Lower lobe of right lung (tissue), 2 donors: ENCODE results near the gene NYAP2. TPM values are rescaled to one million over a fixed set of nuclear protein-coding genes. Genes with fewer than 3 reads are reported as not detected.

Experiments
- ATAC-seq, 2 donors: fragments of 200-7000 bp; cut with Tn5 transposase; one replicate each; pipeline ENCODE4 v1.9.1; 2020 to 2022; ENCODE audit warnings: mild to moderate bottlenecking in 2 of 2, moderate library complexity in 2 of 2
- DNase-seq: peaks from one replicate; pipeline ENCODE4 v3.0.0-alpha.2; 2020
- H3K27ac ChIP-seq: fragments of 200-600 bp; one replicate; pipeline ENCODE4 v1.8.0; 2022
- H3K27me3 ChIP-seq: fragments of 200-600 bp; one replicate; pipeline ENCODE4 v1.8.0; 2022; ENCODE audit warnings: low read depth
- H3K36me3 ChIP-seq: fragments of 200-600 bp; one replicate; pipeline ENCODE4 v1.8.0; 2022; ENCODE audit warnings: mild to moderate bottlenecking
- H3K4me1 ChIP-seq: fragments of 200-600 bp; one replicate; pipeline ENCODE4 v1.8.0; 2022
- H3K4me3 ChIP-seq: fragments of 200-600 bp; one replicate; pipeline ENCODE4 v1.8.0; 2022; ENCODE audit warnings: mild to moderate bottlenecking
- H3K9me3 ChIP-seq: fragments of 200-600 bp; one replicate; pipeline ENCODE4 v1.8.0; 2022
- CTCF ChIP-seq: fragments of 200-600 bp; IDR thresholded peaks from one replicate; pipeline ENCODE4 v1.8.0; 2022; ENCODE audit warnings: antibody characterized with exemption, mild to moderate bottlenecking
- intact Hi-C: fragments of 100-400 bp; cut with DNase I; formaldehyde crosslinking; loops from one replicate; pipeline ENCODE4 v1.11.0; 2022
- total RNA-seq: library from RNA; stranded (reverse); fragmentation: NEBNext Ultra II Directional; extraction: Animal tissue kit (Norgen Biotek cat#: 25700); gene quantifications from one replicate; pipeline ENCODE4 v1.2.1, GENCODE V29; 2021
- donor health status: DM: no; HTN: yes; CAD: no; lungs with severe emphysema.

Gene NYAP2
- total RNA-seq, 1 donor from 2014 or later = 1.1 TPM

GRCh38 chr2:225437319-225437718, 37.8 kb downstream of the NYAP2 start:
- H3K27me3 ChIP-seq = no peaks in the 10 kb centered on the region
- no peaks in the 10 kb centered on the region for H3K36me3 ChIP-seq
- H3K4me1 ChIP-seq = no peaks in the 10 kb centered on the region
- TF ChIP-seq CTCF = no peak
- no peak overlapping the region for H3K4me3 ChIP-seq
- H3K9me3 ChIP-seq = no peaks in the 10 kb centered on the region
- intact Hi-C loops = no loop called here
- DNase-seq = no peak
- no peak overlapping the region for H3K27ac ChIP-seq
- no peak for ATAC-seq

- no peaks in the 10 kb centered on the region for H3K27me3 ChIP-seq
Observed at GRCh38 chr2:225438248-225438647, 38.7 kb downstream of the NYAP2 start.

GRCh38 chr2:225452677-225453076, 53.2 kb downstream of the NYAP2 start:
- no peaks in the 10 kb centered on the region for H3K36me3 ChIP-seq
- no peaks in the 10 kb centered on the region for H3K9me3 ChIP-seq
- ATAC-seq (no peak), DNase-seq (no peak)
- H3K4me3 ChIP-seq = no peak overlapping the region
- intact Hi-C loops = no loop called here
- TF ChIP-seq CTCF = no peak
- H3K27ac ChIP-seq = no peak overlapping the region
- no peaks in the 10 kb centered on the region for H3K4me1 ChIP-seq
- H3K27me3 ChIP-seq = no peaks in the 10 kb centered on the region

More at GRCh38 chr2:225438248-225438647, 38.7 kb downstream of the NYAP2 start:
- Histone ChIP-seq H3K27ac (no peak overlapping the region), H3K4me1 (no peaks in the 10 kb centered on the region), H3K4me3 (no peak overlapping the region), H3K36me3 (no peaks in the 10 kb centered on the region), H3K9me3 (no peaks in the 10 kb centered on the region)
- DNase-seq (no peak), ATAC-seq (no peak)
- intact Hi-C loops = no loop called here
- no peak for TF ChIP-seq CTCF

- DNase-seq = no peak
- Histone ChIP-seq H3K4me3 (no peak overlapping the region), H3K4me1 (no peaks in the 10 kb centered on the region), H3K36me3 (no peaks in the 10 kb centered on the region), H3K9me3 (no peaks in the 10 kb centered on the region), H3K27me3 (no peaks in the 10 kb centered on the region), H3K27ac (no peak overlapping the region)
- intact Hi-C loops = no loop called here
- no peak for ATAC-seq
- TF ChIP-seq CTCF = no peak
Observed at GRCh38 chr2:225454412-225454811, 54.9 kb downstream of the NYAP2 start.

GRCh38 chr2:225456619-225457260, 57.2 kb downstream of the NYAP2 start:
- Histone ChIP-seq H3K27ac (no peak overlapping the region), H3K27me3 (no peaks in the 10 kb centered on the region), H3K36me3 (no peaks in the 10 kb centered on the region), H3K9me3 (no peaks in the 10 kb centered on the region), H3K4me3 (no peak overlapping the region), H3K4me1 (no peaks in the 10 kb centered on the region)
- ATAC-seq = no peak
- intact Hi-C loops = no loop called here
- no peak for DNase-seq
- TF ChIP-seq CTCF = no peak
